Ectodermal cell (in vitro differentiated cells): ENCODE data around the gene FEZ2.

Experiments used
- H3K27ac ChIP-seq: 2 replicates; pipeline ENCODE4 v1.7.0; 2013; ENCODE audit warnings: mild to moderate bottlenecking, low read depth, low read length; ENCODE audit not compliant: insufficient read depth, poor library complexity, severe bottlenecking
- H3K27me3 ChIP-seq: 2 replicates; pipeline ENCODE4 v1.7.0; 2013; ENCODE audit warnings: mild to moderate bottlenecking, low read length; ENCODE audit not compliant: insufficient read depth, control insufficient read depth, poor library complexity, severe bottlenecking
- H3K36me3 ChIP-seq: one replicate; pipeline ENCODE4 v1.7.0; 2013; ENCODE audit warnings: low read length; ENCODE audit not compliant: control insufficient read depth, insufficient read depth
- H3K4me1 ChIP-seq: one replicate; pipeline ENCODE4 v1.7.0; 2013; ENCODE audit warnings: low read length; ENCODE audit not compliant: control insufficient read depth, insufficient read depth
- H3K4me3 ChIP-seq: 2 replicates; pipeline ENCODE4 v1.7.0; 2013; ENCODE audit warnings: low read depth, low read length, control low read depth; ENCODE audit not compliant: insufficient read depth
- H3K9me3 ChIP-seq: 2 replicates; pipeline ENCODE4 v1.7.0; 2013; ENCODE audit warnings: mild to moderate bottlenecking, low read length, moderate library complexity; ENCODE audit not compliant: control insufficient read depth
- WGBS, 2 experiments: methylation state at CpG; one replicate each; pipeline ENCODE4 v1.1.7; 2013; ENCODE audit warnings: missing lambda C conversion rate in 2 of 2; 5-methylcytosine and 5-hydroxymethylcytosine counted together

FEZ2 gene

DNA sequence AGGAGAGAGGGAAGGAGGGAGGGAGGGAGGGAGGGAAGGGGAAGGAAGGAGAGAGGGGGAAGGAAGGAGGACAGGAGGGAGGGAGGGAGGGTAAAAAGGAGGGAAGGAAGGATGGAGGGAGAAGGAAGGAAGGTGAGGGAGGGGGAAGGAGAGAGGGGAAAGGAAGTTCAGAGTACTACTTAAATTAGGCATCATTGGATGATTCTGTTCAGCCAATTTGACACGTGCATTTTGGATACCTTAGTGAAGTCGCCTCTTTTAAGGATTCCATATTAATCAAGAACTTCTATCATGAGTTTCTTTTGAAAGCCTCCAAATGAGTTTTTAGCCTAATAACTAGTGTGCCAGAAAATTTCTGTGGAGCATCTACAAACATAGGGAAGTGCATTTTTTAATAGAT, 62.9 kb downstream of the FEZ2 start:
- no peaks in the 10 kb centered on the region for H3K36me3 ChIP-seq
- 92 to 94% methylated on average over 2 of the region's 2 CpGs for WGBS, 2 experiments
- H3K4me1 ChIP-seq: peaks cover 7% of the 10 kb centered on the region
- H3K27ac ChIP-seq: no peak overlapping the region
- no peak overlapping the region for H3K4me3 ChIP-seq
- H3K27me3 ChIP-seq: no peaks in the 10 kb centered on the region
- H3K9me3 ChIP-seq: no peaks in the 10 kb centered on the region

- Histone ChIP-seq H3K4me3 (no peak overlapping the region), H3K4me1 (peaks cover 9% of the 10 kb centered on the region), H3K36me3 (no peaks in the 10 kb centered on the region), H3K27ac (no peak overlapping the region), H3K27me3 (no peaks in the 10 kb centered on the region), H3K9me3 (no peaks in the 10 kb centered on the region)
These were observed 63.6 kb downstream of the FEZ2 start for GRCh38 chr2:36534275-36534799.

DNA sequence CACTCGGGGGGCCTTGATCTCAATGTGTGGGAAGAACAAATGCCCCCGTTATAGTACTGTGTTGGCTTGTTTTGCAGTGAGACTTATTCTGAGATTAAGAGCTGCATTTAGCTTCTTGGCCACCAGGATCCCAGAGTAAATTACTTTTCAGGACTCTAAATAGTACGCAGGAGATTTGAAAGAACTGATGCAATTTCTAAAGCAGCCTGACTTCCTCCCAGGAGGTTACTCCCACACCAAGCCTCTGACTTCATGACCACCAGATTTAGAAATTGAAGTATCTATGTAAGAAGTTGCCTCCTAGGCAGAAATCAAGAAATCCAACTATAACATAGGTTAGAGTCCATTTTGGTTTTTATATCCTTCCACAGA, 67.0 kb downstream of the FEZ2 start:
- Histone ChIP-seq H3K4me1 (peaks cover 14% of the 10 kb centered on the region), H3K9me3 (no peaks in the 10 kb centered on the region), H3K27ac (no peak overlapping the region), H3K36me3 (no peaks in the 10 kb centered on the region), H3K4me3 (no peak overlapping the region), H3K27me3 (no peaks in the 10 kb centered on the region)
- 98 to 100% methylated on average over 3 of the region's 3 CpGs for WGBS, 2 experiments

GRCh38 chr2:36530178-36530982, 67.6 kb downstream of the FEZ2 start:
- Histone ChIP-seq H3K9me3 (no peaks in the 10 kb centered on the region), H3K27me3 (no peaks in the 10 kb centered on the region), H3K36me3 (no peaks in the 10 kb centered on the region), H3K27ac (no peak overlapping the region), H3K4me1 (peaks cover 14% of the 10 kb centered on the region), H3K4me3 (no peak overlapping the region)
- whole genome bisulfite sequencing, 2 experiments: 91% methylated on average over 9 of the region's 9 CpGs

GRCh38 chr2:36528766-36529392, 69.1 kb downstream of the FEZ2 start:
- no peaks in the 10 kb centered on the region for H3K9me3 ChIP-seq
- peaks cover 14% of the 10 kb centered on the region for H3K4me1 ChIP-seq
- H3K27ac ChIP-seq: no peak overlapping the region
- no peak overlapping the region for H3K4me3 ChIP-seq
- H3K27me3 ChIP-seq: no peaks in the 10 kb centered on the region
- WGBS, 2 experiments: 93 to 95% methylated on average over 7 of the region's 7 CpGs
- no peaks in the 10 kb centered on the region for H3K36me3 ChIP-seq

DNA sequence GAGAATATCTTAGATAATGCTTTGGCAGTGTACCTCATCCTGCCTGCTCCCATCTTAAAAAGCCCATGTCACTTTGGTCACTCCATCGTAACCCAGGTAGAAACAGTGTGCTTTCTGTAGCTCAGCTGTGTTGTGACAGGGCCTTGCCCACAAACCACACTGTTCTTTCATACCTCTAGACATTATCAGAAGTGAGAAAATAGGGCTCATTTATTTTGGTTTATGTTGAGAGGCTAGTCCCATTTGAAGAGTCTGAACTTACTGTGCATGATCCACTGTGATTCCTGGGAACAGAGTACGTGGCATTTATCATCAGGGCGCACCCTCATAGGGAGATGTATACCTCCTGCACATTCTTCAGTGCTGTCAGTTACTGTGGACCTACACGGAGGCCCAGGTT, 69.7 kb downstream of the FEZ2 start:
- WGBS, 2 experiments: 91 to 96% methylated on average over 4 of the region's 4 CpGs
- Histone ChIP-seq H3K9me3 (no peaks in the 10 kb centered on the region), H3K4me3 (no peak overlapping the region), H3K4me1 (peaks cover 14% of the 10 kb centered on the region), H3K36me3 (no peaks in the 10 kb centered on the region), H3K27me3 (no peaks in the 10 kb centered on the region), H3K27ac (no peak overlapping the region)

DNA sequence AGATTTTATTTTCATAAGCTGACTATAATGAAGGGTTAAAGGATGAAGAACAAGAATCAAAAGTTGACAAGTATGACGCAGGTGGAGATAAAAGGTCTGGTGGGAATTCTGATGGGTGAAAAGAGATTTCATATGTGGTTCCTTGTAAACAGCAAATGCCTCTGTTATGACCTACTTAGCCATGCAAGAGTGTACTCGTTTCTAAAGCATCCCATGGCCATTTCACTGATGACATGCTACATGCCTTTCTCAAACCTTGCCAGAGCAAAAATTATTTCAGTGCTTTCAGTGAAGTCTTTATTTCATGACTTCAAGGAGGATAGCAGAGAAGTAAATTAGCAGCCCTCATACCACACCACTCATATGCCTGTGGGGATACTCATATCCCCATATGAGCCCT, 71.7 kb downstream of the FEZ2 start:
- 93 to 96% methylated on average over 2 of the region's 2 CpGs for WGBS, 2 experiments
- Histone ChIP-seq H3K36me3 (no peaks in the 10 kb centered on the region), H3K27me3 (no peaks in the 10 kb centered on the region), H3K9me3 (no peaks in the 10 kb centered on the region), H3K4me3 (no peak overlapping the region), H3K4me1 (peaks cover 14% of the 10 kb centered on the region), H3K27ac (no peak overlapping the region)

DNA sequence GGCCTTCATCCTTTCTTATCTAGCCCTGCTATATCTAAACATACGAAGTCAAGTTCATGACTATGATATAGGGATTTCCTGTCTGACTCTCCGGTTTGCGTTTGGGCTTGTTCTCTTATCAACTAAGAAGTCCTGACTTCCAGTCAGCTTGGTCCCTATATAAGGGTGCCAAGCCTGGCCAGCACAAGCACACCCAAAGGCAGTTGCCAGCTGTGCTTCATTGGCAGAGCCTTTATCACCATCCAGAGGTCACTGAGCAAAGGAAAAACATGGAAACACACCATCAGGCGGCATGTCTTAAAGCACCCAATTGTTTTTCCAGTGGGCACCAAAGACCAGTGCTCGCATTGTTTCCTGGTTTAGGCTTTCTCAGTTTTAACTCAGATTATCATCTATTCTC, 72.7 kb downstream of the FEZ2 start:
- Histone ChIP-seq H3K4me3 (no peak overlapping the region), H3K36me3 (no peaks in the 10 kb centered on the region), H3K9me3 (no peaks in the 10 kb centered on the region), H3K4me1 (peaks cover 8% of the 10 kb centered on the region), H3K27me3 (no peaks in the 10 kb centered on the region), H3K27ac (no peak overlapping the region)
- 91 to 97% methylated on average over 5 of the region's 5 CpGs for WGBS, 2 experiments

- no peak overlapping the region for H3K27ac ChIP-seq
- no peaks in the 10 kb centered on the region for H3K4me1 ChIP-seq
- 96 to 98% methylated on average over 4 of the region's 4 CpGs for WGBS, 2 experiments
- H3K27me3 ChIP-seq: no peaks in the 10 kb centered on the region
- H3K4me3 ChIP-seq: no peak overlapping the region
- H3K36me3 ChIP-seq: no peaks in the 10 kb centered on the region
- H3K9me3 ChIP-seq: no peaks in the 10 kb centered on the region
These were observed 74.8 kb downstream of the FEZ2 start for GRCh38 chr2:36523153-36523552.

DNA sequence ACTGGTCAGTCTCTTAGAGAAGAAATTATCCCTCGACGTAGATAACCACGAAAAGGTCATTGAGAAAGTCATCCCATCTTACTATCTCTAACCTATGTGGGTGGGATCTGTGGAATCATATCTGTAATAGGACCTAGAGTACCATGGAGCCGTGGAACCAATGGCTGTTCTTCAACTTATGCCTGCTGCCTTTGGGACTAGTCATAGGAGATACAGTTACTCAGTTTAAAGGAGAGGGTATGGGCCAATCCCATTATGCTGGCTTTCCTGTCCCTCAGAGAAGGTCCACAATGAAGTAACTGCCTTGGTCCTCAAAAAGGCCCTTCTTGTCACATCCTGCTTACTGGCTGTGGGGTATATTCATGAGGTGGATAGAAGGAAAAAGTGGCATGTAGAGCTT, 77.5 kb downstream of the FEZ2 start:
- 89 to 95% methylated on average over 1 to 4 of the region's 4 CpGs for WGBS, 2 experiments
- H3K4me3 ChIP-seq: no peak overlapping the region
- H3K9me3 ChIP-seq: no peaks in the 10 kb centered on the region
- no peaks in the 10 kb centered on the region for H3K27me3 ChIP-seq
- H3K27ac ChIP-seq: no peak overlapping the region
- H3K4me1 ChIP-seq: no peaks in the 10 kb centered on the region
- H3K36me3 ChIP-seq: no peaks in the 10 kb centered on the region
